HL-60 (cell line): ENCODE results near the gene ARHGEF1.

Source experiments
- DNase-seq, 2 experiments: peaks; one replicate each; pipeline ENCODE4 v3.0.0-alpha.2; 2010 to 2020; ENCODE audit warnings: low read depth in 1 of 2, low spot score in 1 of 2
- H3K27ac ChIP-seq: fragments of 250-450 bp; sonication (Bioruptor Pico); replicated peaks from 2 replicates; pipeline ENCODE4 v1.5.1; 2020; ENCODE audit warnings: mild to moderate bottlenecking, moderate library complexity
- H3K27me3 ChIP-seq: fragments of 250-450 bp; sonication (Bioruptor Pico); 2 replicates; pipeline ENCODE4 v1.5.1; 2021; ENCODE audit warnings: mild to moderate bottlenecking, moderate library complexity; ENCODE audit not compliant: insufficient read depth, poor library complexity, severe bottlenecking
- H3K4me3 ChIP-seq: replicated peaks from 2 replicates; pipeline ENCODE4 v1.5.1; 2011; ENCODE audit warnings: mild to moderate bottlenecking, control low read depth, low read length; ENCODE audit not compliant: insufficient read depth
- CTCF ChIP-seq: IDR thresholded peaks from one replicate; pipeline ENCODE4 v1.5.1; 2011; ENCODE audit warnings: low read length, control low read depth, inconsistent platforms; ENCODE audit not compliant: insufficient read depth
- GABPA ChIP-seq: IDR thresholded peaks from 2 replicates; pipeline ENCODE4 v1.6.1; 2012; ENCODE audit warnings: low read depth
- POLR2AphosphoS5 ChIP-seq: IDR thresholded peaks from 2 replicates; pipeline ENCODE4 v1.6.1; 2012; ENCODE audit warnings: low read depth
- REST ChIP-seq: IDR thresholded peaks from 2 replicates; pipeline ENCODE4 v1.6.1; 2012; ENCODE audit warnings: low read depth; ENCODE audit not compliant: insufficient replicate concordance
- SPI1 ChIP-seq: IDR thresholded peaks from 2 replicates; pipeline ENCODE4 v1.6.1; 2012; ENCODE audit warnings: low read depth, mild to moderate bottlenecking, borderline replicate concordance
- microRNA-seq: library from miRNA; unstranded; fragments of <30 nt; microRNA quantifications from one replicate; pipeline ENCODE4, GENCODE V29; 2018

The ARHGEF1 gene

GRCh38 chr19:41956621-41957020 is 73.6 kb downstream of the ARHGEF1 start:
- Histone ChIP-seq H3K27ac (no peak overlapping the region), H3K4me3 (no peak overlapping the region)
- no peak for TF ChIP-seq SPI1
- TF ChIP-seq REST, result no peak
- no peak for TF ChIP-seq CTCF
- no peak for TF ChIP-seq GABPA
- no peak for TF ChIP-seq POLR2AphosphoS5

More at GRCh38 chr19:41956621-41957020, 73.6 kb downstream of the ARHGEF1 start:
- H3K27me3 ChIP-seq, result no peaks in the 10 kb centered on the region
- no peak for DNase-seq

Small RNAs within 50 kb of the gene (microRNA-seq; reads per million reads assigned to microRNA genes)
- gene MIR6797, result 1.2 reads per million
